Heart right ventricle (tissue), 16 donors: ENCODE data around the gene SLC28A2. TPM values are rescaled to one million over a fixed set of nuclear protein-coding genes. Genes with fewer than 3 reads are reported as not detected.

ENCODE experiments used
- ATAC-seq, 8 donors: fragments of 200-7000 bp; cut with Tn5 transposase; one replicate each; pipeline ENCODE4 v1.9.1; 2020; ENCODE audit warnings: mild to moderate bottlenecking in 8 of 8, moderate library complexity in 8 of 8, moderate number of reproducible peaks in 1 of 8
- DNase-seq, 2 donors: peaks; one replicate each; pipeline ENCODE4 v3.0.0-alpha.2; 2020
- H3K27ac ChIP-seq, 10 donors: fragments of 200-600 bp; sonication (generic) in 2 of 10; one replicate each; pipeline versions ENCODE4 v1.5.0 to v1.8.0; 2020 to 2022; ENCODE audit warnings: mild to moderate bottlenecking in 3 of 10
- H3K27me3 ChIP-seq, 7 donors: fragments of 200-600 bp; one replicate each; pipeline ENCODE4 v1.8.0; 2021 to 2022; ENCODE audit warnings: mild to moderate bottlenecking in 2 of 7
- H3K36me3 ChIP-seq, 9 donors: fragments of 200-600 bp; sonication (generic) in 1 of 9; one replicate each; pipeline versions ENCODE4 v1.5.0 to v1.8.0; 2020 to 2022; ENCODE audit warnings: mild to moderate bottlenecking in 2 of 9
- H3K4me1 ChIP-seq, 9 donors: fragments of 200-600 bp; sonication (generic) in 1 of 9; one replicate each; pipeline versions ENCODE4 v1.5.0 to v1.8.0; 2020 to 2022; ENCODE audit warnings: mild to moderate bottlenecking in 4 of 9
- H3K4me3 ChIP-seq, 10 donors: fragments of 200-600 bp; sonication (generic) in 2 of 10; one replicate each; pipeline versions ENCODE4 v1.5.0 to v1.8.0; 2020 to 2022; ENCODE audit warnings: mild to moderate bottlenecking in 7 of 10, moderate library complexity in 2 of 10
- H3K9me3 ChIP-seq, 11 donors: fragments of 200-600 bp in 10 of 11; sonication (generic) in 2 of 11; one replicate each; pipeline versions ENCODE4 v1.5.0 to v1.8.0; 2013 to 2022; ENCODE audit warnings: mild to moderate bottlenecking in 2 of 11, control low read depth in 1 of 11, moderate library complexity in 1 of 11
- WGBS, 2 donors: extraction: QIAGEN DNeasy Blood & Tissue Kit; methylation state at CpG; one replicate each; pipeline ENCODE4 v1.1.7; 2013; ENCODE audit warnings: inconsistent platforms in 1 of 2; 5-methylcytosine and 5-hydroxymethylcytosine counted together
- intact Hi-C, 10 donors: fragments of 100-400 bp; cut with DNase I; formaldehyde crosslinking; loops; one replicate each; pipeline versions ENCODE4 v1.11.1 to v1.14.2; 2022
- polyA plus RNA-seq, 2 donors: library from polyadenylated mRNA; stranded (reverse); fragments of 200-250 nt; gene quantifications; one replicate each; pipeline ENCODE4 v1.2.3, GENCODE V29; 2013
- total RNA-seq, 10 donors: library from RNA; stranded (reverse); fragmentation: NEBNext Ultra II Directional in 3 of 10; extraction: Animal tissue kit (Norgen Biotek cat#: 25700) in 3 of 10; gene quantifications; one replicate each; pipeline versions ENCODE4 v1.2.1 to v1.2.4, GENCODE V29; 2021 to 2023
- TF ChIP-seq, protein P1 (sequence below), 9 donors: fragments of 200-600 bp; sonication (generic) in 2 of 9; IDR thresholded peaks; one replicate each; pipeline versions ENCODE4 v1.5.0 to v1.8.0; 2021 to 2022; ENCODE audit warnings: antibody characterized with exemption in 9 of 9, mild to moderate bottlenecking in 5 of 9, moderate library complexity in 1 of 9
- donor health status: Arrhythmogenic right ventricular cardiomyopathy.
- donor health status: ischemic (EF 13 %, LVEDD 7.1; RV severe dilation, severe dysfunction).
- donor health status: healthy with polysubstance abuse.
- donor health status: DM: no; HTN: yes; CAD: no.
- donor health status: DM: no; HTN: no; CAD: no.
- donor health status: ischemic (EF 25% LVEDD 6.9; RV normal size, moderate dysfunction).
- donor health status: ischemic (EF 25% LVEDD 5.7; RV mildly dilated, moderate dysfunction).
- donor health status: healthy.
- donor health status: DM: yes; HTN: yes; CAD: no.
- donor health status: Ischemic cardiomyopathy.
- donor health status: ischemic (EF 35%, LVEDD 5.7; RV mildly dilated, moderate dysfunction).
- donor health status: nonischemic (EF 11% LVEDD 7.7; RV severe dilation, severe dysfunction).
- donor health status: DM: yes; HTN: yes; CAD: no.
- donor health status: PGD.
- donor health status: ischemic (EF 29% LVEDD 5.4; RV normal size, mild dysfunction).
- donor health status: nonischemic (EF 23%, LVEDD 6.1; RV moderate dilation, normal function).

SLC28A2 gene
- total and polyA plus RNA-seq, 12 donors: not detected

DNA sequence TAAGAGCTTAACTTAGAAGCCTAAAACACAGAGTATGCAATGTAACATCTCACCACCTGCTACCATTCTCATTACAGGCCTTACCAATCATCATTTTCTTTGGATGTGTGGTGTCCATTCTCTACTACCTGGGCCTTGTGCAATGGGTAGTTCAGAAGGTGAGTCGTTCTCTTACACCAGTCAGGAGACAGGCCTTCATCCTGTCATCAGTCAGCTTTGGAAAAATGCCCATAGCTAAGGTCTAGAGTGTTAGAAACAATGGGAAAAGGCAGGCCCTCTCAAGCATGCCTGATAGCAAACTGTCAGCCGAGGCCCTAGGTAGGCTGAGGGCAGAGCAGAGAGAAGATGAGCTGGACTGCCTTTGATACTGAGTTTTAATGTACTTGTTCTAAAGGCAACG is 13.5 kb downstream of the SLC28A2 start:
- ATAC-seq: no peak
- Histone ChIP-seq H3K4me1 (no peaks in the 10 kb centered on the region), H3K36me3 (no peaks in the 10 kb centered on the region), H3K9me3 (peaks cover 0 to 8% (median 0%) of the 10 kb centered on the region in 11 donors), H3K4me3 (no peak overlapping the region), H3K27me3 (no peaks in the 10 kb centered on the region), H3K27ac (no peak overlapping the region)
- DNase-seq: no peak
- intact Hi-C loops: loop anchor here in 1 of 10 donors (5.0 kb wide), 1 partner anchor 53 kb away; no protein-coding TSS in a partner anchor
- TF ChIP-seq, protein P1, sequence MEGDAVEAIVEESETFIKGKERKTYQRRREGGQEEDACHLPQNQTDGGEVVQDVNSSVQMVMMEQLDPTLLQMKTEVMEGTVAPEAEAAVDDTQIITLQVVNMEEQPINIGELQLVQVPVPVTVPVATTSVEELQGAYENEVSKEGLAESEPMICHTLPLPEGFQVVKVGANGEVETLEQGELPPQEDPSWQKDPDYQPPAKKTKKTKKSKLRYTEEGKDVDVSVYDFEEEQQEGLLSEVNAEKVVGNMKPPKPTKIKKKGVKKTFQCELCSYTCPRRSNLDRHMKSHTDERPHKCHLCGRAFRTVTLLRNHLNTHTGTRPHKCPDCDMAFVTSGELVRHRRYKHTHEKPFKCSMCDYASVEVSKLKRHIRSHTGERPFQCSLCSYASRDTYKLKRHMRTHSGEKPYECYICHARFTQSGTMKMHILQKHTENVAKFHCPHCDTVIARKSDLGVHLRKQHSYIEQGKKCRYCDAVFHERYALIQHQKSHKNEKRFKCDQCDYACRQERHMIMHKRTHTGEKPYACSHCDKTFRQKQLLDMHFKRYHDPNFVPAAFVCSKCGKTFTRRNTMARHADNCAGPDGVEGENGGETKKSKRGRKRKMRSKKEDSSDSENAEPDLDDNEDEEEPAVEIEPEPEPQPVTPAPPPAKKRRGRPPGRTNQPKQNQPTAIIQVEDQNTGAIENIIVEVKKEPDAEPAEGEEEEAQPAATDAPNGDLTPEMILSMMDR (IDR thresholded peaks at IDR 0.05): no peak
- 62 to 69% methylated on average over 3 of the region's 3 CpGs for WGBS, 2 donors

DNA sequence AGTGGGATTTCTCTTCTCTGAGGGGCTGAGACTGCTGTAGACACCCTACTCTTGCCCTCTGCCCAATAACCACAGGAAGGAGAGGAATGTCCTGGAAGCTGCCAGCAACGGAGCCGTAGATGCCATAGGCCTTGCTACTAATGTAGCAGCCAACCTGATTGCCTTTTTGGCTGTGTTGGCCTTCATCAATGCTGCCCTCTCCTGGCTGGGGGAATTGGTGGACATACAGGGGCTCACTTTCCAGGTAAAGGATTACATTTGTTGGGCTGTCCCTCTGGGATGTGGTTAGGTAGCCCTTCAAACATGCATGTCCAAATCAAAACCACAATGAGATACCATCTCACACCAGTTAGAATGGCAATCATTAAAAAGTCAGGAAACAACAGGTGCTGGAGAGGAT is 16.1 kb downstream of the SLC28A2 start:
- DNase-seq (no peak), ATAC-seq (no peak)
- Histone ChIP-seq H3K9me3 (peaks cover 0 to 8% (median 0%) of the 10 kb centered on the region in 11 donors), H3K27me3 (no peaks in the 10 kb centered on the region), H3K4me3 (no peak overlapping the region), H3K4me1 (no peaks in the 10 kb centered on the region), H3K36me3 (no peaks in the 10 kb centered on the region), H3K27ac (no peak overlapping the region)
- intact Hi-C loops: loop anchor here in 1 of 10 donors (5.0 kb wide), 1 partner anchor 56 kb away; no protein-coding TSS in a partner anchor
- TF ChIP-seq, protein P1 (IDR thresholded peaks at IDR 0.05): no peak
- WGBS, 2 donors: 69% methylated on average over 2 of the region's 2 CpGs

DNA sequence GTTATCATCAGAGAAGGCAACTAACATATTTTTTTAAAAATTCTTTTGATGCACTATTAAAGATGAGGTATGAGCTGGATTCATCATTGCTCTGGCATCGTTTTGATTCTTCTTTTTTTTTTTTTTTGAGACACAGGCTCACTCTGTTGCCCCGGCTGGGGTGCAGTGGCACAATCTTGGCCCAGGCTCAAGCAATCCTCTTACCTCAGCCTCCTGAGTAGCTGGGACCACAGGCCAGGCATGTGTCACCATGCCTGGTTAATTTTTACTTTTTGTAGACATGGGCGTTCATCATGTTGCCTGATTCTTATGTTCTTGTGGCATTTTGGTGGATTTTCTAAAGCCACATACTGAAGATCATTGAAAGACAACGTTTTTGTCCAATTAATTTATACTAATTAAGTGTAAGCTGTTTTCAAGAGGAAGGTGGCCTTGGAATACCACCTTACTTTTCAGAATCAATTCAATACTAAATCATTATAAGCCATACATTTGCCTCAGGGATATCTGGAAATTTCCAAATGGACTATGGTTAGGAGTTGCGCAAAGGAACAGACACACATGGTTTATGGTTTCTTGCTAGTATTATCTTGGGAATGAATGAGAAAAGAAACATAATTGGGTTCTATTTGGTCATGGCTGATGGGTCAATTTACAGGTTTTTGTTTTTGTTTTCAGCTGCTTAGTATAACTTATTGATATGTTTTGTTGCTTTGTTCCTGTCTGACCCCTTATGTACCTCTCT is 22.8 kb downstream of the SLC28A2 start:
- DNase-seq: no peak
- peaks cover 5 to 17% (median 11%) of the 10 kb centered on the region in 9 donors for H3K4me1 ChIP-seq
- H3K9me3 ChIP-seq: no peaks in the 10 kb centered on the region
- H3K27ac ChIP-seq: no peak overlapping the region
- H3K36me3 ChIP-seq: no peaks in the 10 kb centered on the region
- intact Hi-C loops: loop anchor here in 4 of 10 donors (5.0 kb wide), 3 partner anchors 63 to 118 kb away; no protein-coding TSS in a partner anchor
- TF ChIP-seq, protein P1 (IDR thresholded peaks at IDR 0.05): no peak
- no peak for ATAC-seq
- WGBS, 2 donors: 84 to 86% methylated on average over 5 of the region's 5 CpGs
- H3K27me3 ChIP-seq: no peaks in the 10 kb centered on the region
- no peak overlapping the region for H3K4me3 ChIP-seq

DNA sequence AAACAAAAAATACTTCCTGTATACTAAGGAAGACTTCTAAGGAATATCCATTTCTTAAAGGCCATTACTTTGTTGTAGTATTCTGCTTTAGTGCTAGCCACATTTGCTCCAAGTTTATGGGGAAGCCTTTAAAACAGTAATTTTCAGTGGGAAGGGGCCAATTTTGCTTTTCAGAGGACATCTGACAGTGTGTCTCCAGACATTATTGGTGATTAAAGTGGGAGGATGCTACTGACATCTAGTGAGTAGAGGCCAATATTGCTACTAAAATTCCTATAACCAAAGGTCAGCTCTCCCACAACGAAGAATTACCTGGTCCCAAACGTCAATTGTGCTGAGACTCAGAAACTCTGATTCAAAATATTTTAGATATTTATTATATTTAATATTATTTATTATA is 24.8 kb downstream of the SLC28A2 start:
- intact Hi-C loops: no loop called here
- H3K27me3 ChIP-seq: no peaks in the 10 kb centered on the region
- DNase-seq (no peak), ATAC-seq (no peak)
- 1 to 3% methylated on average over 2 of the region's 2 CpGs for WGBS, 2 donors
- TF ChIP-seq, protein P1 (IDR thresholded peaks at IDR 0.05): peak; percentile 11 to 73 (median 54)
- no peak overlapping the region for H3K27ac ChIP-seq
- no peaks in the 10 kb centered on the region for H3K9me3 ChIP-seq
- H3K4me3 ChIP-seq: no peak overlapping the region
- no peaks in the 10 kb centered on the region for H3K36me3 ChIP-seq
- H3K4me1 ChIP-seq: peaks cover 5 to 23% (median 15%) of the 10 kb centered on the region in 9 donors
